KG1 (cell line): ENCODE measurements around the gene GHRL.
A peak's percentile ranks its signal among the peaks of the same experiment; 100 is the strongest.
"Not testable (repeated sequence)": the region's sequence is repeated elsewhere in the genome, so short reads cannot be mapped to it uniquely, and the experiment has no call there.

Experiments
- DNase-seq: peaks from one replicate; lab custom pipeline; 2025; lab: John Stamatoyannopoulos, UW

The GHRL gene

DNA sequence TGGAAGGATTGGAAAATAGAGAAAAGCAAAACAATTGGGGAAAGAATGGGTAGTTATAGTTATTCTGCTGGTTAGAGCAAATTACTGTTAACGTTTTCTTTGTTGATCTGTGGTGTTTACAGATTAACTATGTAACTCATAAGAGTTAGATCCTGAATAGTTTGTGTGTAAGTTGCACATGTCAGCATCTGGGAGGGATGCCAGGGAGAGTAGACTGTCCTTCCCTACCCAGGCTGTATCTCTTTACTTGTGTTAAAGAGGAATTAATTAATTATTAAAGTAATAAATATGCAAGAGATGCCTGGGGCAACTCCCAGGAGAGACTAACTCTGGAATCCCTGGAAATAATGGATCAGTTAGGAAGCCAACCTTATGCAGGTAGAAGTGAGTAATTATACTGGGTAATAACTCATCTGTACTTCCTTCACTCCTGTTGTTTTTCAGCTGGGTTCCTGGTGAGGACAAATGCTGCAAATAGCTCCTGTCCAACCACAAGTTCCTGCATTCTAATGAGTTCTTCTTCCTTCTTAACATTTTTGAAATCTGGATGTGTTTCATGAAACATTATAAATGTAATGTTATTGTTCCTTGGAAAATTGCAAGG, 18.9 kb downstream of the GHRL start:
- DNase-seq: no peak

DNA sequence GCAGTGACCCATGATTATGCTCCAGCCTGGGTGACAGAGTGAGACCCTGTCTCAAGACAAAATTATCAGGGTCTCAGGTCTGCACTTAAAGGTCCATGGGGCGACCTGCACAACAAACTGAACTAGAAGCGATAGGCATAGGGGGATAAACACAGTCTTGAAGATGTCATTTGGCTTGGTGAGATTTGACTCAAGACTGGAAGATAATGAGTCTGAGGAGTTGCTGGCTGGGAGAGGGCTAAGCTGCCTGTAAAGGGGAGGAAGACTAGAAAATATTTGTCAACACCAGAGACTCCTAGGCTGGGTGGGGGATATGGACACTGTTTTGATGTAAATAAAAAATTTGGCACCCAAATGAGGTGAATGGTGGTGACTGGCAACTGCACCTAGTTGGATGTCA, 19.8 kb downstream of the GHRL start:
- no peak for DNase-seq

DNA sequence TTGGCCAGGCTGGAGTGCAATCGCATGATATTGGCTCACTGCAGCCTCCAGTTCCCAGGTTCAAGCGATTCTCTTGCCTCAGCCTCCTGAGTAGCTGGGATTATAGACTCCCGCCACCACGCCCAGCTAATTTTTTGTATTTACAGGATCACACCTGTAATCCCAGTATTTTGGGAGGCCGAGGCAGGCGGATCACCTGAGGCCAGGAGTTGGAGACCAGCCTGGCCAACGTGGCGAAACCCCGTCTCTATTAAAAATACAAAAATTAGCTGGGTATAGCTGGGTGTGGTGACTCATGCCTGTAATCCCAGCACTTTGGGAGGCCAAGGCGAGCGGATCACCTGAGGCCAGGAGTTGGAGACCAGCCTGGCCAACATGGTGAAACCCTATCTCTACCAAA, 20.3 kb downstream of the GHRL start:
- not testable (repeated sequence) for DNase-seq

DNA sequence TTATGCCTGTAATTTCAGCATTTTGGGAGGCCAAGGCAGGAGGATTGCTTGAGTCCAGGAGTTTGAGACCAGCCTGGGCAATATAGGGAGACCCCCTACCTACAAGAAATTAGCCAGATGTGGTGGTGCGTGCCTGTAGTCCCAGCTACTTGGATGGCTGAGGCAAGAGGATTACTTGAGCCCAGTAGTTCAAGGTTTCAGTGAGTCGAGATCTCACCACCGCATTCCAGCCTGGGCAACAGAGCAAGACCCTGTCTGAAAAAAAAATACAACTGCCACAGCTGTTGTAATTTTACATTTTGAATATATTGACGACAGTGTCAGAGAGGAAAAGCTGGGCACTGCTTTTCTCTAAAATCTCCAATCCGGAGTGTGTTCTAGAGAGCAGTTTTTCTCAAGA, 23.3 kb downstream of the GHRL start:
- DNase-seq: no peak

DNA sequence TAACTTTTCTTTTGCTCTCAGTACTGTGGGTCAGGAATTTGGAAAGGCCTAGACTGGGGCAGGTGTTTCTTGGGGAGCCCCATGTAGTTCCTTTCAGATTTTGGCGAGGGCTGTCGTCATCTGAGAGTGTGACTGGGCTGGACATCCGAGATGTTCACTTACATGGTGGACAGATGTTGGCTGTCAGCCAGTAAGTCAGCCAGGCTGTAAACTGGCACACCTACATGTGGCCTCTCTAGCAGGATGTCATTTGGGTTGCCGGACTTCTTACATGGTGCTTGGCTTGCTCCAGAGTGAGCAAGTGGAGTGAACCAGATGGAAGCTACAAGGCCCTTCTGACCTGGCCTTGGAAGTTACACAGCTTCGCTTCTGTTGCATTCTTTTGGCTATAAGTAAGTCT, 23.8 kb downstream of the GHRL start:
- DNase-seq: no peak

DNA sequence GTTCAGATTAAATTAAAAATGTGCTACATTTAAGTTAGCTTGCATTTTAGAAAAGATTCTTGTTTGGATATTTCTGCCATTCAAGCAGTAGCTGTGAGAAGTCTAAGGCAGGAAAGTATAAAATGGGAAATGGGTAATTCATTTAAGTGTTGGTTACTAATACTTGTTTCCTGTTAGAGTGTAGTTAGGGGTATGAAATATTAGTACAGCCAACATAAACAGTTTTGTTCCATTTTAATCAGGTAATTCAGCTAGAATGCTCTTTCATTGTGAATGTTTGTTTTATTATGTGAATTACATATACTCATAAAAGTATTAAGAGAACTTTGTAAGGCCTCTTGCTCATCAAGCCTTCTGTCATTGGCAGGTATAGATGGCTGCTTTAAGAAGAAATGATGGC, 24.6 kb downstream of the GHRL start:
- DNase-seq: no peak

DNA sequence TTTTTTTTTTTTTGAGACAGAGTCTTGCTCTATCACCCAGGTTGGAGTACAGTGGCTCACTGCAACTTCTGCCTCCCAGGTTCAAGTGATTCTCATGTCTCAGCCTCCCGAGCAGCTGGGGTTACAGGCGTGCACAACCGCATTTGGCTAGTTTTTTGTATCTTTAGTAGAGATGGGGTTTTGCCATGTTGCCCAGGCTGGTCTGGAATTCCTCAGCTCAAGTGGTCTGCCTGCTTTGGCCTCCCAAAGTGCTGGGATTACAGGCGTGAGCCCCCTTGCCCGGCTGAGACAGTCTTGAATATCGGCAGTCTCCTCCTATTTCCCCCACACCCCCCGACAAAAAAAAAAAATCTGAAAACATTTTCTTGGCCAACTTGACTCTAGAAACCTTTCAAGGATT, 25.8 kb downstream of the GHRL start:
- not testable (repeated sequence) for DNase-seq

DNA sequence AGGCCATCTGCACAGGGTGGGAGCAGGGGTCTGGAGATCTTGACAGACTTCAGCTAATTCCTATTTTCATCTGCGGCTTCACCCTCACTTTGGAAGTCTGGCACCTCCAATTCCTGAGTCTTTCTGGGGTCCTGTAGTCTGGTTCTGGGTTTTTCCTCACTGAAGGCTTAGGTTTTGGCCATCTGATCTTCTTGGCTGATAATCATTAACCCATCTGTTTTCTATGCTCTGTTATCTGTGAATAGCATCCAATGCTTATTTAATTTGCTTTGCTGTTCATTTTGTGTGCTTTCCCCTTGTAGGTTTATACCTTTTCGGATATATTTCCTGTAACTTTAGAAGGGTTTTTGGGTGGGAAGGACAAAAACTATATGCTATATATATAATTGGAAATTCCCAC, 26.9 kb downstream of the GHRL start:
- no peak for DNase-seq

DNA sequence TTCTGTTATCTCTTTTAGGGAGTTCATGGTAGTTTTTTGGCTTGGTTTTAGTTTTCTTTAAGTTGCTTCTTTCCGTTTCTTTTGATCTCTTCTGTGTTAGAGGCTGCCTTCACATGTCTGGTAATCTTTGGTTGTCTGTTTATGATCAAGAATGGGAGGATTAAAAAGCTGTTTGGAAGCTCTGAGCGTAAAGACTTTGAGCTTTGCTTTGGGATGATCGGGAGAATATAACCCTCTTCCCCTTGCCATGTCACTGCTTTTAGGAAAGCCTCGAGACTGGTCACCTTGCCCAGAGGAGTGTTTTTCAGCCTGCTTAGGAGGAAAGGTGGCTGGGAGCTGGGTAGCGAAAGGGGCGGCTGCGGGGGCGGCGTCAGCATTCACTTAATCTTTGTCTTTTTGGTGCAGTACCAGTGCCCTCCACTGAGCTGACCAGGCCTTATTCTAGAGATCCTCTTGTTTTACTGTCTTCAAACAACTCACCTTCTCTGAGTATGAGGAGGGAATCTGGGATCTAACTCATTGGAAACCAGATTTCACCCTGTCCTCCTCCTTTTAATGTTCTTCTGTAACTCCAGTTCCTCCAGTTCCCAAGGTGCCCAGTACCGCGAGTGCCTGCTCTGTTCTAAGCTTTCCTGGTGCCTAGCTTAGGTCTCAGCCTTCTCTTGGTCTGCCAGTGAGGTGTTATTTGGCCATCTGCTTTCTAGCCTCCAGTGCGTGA, 28.9 kb downstream of the GHRL start:
- DNase-seq: no peak

DNA sequence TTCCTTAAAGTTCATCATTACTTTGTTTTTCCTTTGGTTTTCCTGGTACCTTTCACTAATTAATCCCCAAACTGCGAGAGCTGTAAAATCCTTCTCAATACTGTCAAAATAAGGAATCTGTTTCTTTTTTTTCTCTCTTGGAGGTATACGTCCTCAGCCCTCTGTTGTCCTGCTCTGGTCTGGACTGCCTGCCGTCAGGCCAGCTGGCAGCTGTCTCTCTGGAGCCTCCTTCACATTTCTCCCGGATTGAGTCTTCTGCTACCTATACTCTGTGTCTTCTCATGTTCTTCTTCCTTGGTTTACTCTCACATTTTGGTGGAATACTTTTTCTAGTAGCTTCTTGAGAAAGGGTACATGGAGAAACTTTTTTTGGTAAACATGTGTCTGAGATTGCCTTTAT, 30.7 kb downstream of the GHRL start:
- no peak for DNase-seq

DNA sequence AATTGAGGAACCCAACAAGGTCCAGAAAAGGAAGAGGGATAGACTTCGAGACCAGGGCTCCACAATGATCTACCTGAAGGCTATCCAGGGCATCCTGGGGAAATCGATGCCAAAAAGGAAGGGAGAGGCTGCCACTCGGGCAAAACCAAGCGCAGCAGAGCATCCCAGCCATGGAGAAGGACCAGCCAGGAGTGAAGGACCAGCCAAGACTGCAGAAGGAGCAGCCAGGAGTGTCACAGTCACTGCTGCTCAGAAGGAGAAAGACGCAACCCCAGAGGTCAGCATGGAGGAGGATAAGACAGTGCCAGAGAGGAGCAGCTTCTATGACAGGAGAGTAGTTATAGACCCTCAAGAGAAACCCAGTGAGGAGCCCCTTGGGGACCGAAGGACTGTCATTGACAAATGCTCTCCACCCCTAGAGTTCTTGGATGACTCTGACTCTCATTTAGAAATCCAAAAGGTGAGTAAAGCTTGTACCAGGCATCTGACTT, 32.5 kb downstream of the GHRL start:
- no peak for DNase-seq

DNA sequence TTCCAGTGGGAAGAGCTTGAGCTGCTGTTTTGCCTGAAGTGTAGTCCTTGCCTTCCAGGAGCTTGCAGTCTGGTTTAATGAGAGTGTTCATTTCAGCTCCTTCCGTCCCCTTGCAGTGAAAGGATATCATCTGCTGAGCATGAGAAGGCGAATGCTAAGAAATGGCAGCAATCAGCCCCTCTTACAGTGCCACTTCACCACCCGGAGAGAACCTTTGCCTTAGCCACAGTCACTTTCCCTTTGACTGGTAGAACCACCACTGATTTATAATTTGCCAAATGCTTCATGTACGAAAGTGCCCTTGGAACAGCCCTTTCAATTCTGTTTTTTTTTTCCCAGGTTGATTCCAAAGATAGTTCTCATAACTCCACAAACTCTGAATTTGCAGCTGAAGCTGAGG, 32.9 kb downstream of the GHRL start:
- no peak for DNase-seq

DNA sequence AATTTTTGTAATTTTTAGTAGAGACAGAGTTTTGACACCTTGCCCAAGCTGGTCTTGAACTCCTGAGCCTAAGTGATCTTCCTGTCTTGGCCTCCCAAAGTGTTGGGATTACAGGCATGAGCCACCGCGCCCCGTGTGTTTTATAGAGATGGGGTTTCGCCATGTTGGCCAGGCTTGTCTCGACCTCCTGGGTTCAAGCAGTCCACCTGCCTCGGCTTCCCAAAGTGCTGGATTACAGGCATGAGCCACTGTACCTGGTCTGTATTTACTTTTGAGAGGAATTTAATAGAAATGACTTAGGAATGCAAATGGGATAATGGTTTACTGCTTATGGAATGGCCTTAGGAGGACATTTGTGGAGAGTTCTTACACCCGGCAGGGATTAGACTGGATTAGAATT, 33.7 kb downstream of the GHRL start:
- no peak for DNase-seq

DNA sequence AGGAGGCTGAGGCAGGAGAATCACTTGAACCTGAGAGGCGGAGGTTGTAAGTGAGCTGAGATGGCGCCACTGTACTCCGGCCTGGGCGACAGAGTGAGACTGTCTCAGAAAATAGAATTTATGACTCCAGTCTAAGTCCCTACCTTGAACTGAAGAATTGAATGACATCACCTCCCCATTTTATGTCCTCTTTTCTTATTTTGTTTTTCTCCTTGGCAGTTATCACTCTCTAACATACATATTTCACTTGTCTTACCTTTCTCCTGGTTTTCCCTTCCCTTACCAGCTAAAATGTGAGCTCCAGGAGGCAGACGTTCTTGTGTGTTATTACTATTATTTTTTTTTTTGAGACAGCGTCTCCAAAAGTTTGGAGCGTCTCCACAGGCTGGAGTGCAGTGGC, 36.9 kb downstream of the GHRL start:
- DNase-seq: no peak

DNA sequence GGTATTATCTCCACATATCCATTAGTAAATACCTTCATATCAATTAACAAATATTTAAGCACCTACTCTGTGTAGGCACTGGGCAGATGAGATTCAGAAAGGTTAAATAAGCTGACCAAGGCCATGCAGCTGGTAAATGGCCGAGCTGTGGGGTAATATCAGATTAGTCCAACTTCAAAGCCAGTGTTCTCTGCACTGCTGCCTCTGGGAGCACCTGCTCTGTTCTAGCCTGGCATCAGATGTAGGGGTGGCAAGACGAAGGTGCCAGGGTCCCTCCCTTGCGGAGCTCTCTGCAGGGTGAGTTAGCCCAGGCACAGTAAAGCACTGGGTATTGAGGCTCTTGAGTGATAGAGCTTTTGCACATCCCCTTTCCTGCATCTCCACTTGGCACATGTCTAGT, 39.0 kb downstream of the GHRL start:
- DNase-seq: no peak

DNA sequence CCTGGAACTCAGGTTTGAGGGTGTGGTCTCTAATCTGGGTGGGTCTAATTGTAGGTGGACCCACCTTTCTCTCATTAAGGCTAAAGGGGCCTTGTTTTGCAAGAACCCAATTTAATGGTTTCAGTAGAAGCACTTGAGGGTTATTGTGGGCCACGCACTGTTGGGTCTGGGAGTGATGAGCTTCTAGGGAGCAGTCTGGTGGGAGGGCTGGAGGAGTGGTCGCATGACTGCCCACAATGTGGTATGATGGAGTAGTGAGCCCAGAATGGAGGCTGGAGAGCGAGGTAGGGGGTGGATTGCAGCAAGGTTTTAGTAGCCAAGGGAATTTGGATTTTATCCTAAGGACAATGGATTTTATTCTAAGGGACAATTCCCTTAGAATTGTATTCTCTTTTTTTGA, 41.7 kb downstream of the GHRL start:
- no peak for DNase-seq

DNA sequence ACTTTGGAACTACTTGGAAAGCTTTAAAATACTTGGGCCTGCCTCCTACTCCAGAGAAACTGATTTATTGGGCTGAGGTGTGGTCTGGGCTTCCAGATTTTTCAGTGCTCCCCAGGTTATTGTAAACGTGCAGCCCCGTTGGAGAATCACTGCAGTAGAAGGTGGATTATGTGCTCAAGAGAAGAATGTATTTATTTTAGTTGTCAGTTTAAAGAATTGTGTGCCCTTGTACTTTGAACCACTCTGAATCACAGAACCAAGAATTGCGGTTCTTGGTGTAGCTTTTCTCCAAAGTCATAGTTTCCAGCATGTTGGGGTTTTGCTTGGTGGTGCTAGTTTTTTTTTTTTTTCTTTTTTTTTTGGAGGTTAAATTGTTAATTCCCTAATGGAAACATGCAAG, 42.9 kb downstream of the GHRL start:
- DNase-seq: no peak

DNA sequence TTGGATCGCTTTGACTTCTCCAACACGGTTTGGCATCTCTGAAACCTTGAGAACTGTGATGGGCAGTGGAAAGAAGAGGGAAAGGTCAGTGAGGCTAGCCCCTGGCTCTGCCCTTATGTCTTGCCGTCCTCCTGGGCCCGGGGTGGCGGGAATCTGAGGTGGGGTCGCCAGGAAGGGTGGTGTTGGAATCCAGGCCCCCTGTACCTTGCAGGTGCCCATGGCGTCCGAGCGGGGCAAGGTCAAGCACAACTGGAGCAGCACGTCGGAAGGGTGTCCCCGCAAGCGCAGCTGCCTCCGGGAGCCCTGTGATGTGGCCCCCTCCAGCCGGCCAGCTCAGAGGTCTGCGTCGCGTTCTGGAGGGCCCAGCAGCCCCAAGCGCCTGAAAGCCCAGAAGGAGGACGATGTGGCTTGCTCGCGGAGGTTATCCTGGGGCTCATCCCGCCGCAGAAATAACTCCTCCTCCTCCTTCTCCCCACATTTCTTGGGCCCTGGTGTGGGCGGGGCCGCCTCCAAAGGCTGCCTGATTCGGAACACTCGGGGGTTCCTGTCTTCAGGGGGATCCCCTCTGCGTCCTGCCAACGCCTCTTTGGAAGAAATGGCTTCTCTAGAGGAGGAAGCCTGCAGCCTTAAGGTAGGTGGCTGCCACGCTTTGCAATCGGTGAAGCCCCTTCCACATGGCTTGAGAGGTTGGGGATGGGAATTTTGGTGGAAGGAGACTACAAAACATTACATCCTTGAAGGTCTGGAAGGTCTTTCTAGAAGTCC, 43.6 kb downstream of the GHRL start:
- no peak for DNase-seq

DNA sequence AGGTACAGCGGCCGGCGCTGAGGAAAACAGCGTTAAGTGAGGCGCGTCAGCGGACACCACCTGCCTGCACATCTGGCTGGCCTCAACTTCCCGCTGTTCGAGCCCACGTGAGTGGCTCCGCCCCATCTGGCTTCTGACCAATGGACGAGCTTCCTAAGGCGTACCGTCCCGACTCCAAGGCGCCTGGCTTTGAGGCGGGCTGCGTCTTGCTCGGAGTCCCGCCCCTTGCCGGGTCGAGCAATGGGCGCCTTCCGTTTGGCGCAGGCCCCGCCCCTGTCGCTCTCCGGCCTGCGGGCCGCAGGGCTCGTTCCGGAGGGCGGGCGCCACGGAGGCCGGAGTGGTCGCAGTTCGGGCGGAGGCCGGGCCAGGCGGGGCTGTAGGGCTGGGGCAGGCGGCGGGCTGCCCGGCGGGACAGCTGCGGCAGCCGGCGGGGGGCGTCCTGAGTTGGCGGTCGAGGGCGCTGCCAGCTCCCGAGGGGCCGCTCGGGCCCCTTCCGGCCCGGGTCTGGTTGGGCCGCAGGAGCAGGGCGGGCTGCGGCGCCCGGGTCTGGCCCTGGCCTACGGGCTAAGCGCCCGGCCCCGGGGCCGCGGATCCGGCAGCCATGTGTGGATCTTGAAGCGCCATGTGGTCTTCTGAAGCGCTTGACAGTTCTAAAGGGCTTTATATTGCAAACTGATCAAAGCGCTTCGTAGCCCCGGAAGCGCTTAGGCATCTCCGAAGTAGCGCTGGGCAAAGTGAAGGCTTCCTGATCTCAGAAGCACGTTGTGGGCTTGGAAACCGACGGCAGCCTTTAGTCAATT, 44.4 kb downstream of the GHRL start, which contains the start of gene TATDN2:
TSS of gene TATDN2 (plus strand) at position 276 of the 800 bp plus-strand sequence. CDS start 742 bp downstream, outside the sequence.
- DNase-seq: peak; percentile 92

DNA sequence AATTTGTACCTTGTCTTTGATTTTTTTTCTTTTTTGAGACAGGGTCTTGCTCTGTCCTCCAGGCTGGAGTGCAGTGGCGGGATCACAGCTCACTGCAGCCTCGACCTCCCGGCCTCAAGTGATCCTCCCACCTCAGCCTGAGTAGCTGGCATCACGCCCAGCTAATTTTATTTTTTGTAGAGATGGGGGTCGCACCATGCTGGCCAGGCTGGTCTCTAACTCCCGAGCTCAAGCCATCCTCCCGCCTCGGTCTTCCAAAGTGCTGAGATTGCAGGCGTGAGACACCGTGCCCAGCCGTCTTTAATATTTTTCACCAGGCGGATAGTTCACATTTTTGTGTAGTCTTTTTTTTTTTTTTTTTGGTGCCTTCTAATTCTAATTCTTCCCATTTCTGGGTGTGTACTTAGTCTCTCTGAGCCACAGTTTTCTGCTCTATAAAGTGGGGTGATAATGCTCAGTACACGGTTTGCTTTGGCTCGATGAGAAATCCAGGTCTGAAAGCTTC, 45.0 kb downstream of the GHRL start:
- no peak for DNase-seq

DNA sequence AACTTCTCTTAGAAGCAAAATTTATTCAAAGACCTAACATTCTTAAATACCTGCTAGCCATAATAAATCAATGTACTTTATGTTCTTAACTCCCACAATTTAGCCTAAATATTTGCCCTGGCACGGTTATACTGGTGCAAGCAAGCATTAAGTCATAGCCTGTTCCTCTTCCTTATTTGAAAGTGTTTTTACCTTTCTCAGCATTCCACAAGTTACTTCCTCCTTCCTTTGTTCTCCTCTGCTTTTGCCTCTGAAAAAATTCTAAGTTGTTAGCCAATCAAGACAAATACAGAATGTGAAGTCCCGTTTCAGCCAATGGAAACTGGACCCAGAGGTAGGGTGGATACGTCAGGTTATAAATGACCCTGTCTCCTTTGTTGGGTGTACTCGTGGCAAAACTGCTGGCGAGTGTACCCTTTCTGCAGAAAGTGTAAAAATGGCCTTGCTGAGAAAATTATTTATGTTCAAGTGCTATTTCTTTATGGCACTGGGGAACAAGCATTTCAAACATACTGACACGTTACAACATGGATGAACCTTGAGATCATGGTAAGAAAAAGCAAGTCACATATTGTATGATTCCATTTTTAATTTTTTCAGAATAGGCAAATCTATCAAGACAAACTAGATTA, 47.5 kb downstream of the GHRL start:
- no peak for DNase-seq

DNA sequence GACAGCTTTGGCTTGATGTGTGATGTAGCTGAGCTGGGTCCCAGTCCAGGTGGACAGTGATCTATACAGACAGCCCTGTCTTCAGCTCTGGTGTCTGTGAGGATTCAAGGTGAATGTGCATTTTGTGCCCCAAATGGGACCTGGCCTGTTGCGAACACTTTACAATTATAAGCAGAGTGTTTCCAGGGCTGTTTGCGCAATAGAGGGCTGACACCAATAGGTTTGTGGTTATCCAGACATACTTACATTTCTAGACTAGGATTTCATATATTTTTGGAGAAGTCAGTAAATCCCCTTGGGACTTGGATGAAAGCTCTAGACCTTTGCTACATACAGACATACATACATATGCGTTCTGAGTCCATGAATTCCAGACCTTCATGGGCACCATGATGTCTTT, 48.7 kb downstream of the GHRL start:
- no peak for DNase-seq
